ENCODE results near the gene ACTA1.

DNA sequence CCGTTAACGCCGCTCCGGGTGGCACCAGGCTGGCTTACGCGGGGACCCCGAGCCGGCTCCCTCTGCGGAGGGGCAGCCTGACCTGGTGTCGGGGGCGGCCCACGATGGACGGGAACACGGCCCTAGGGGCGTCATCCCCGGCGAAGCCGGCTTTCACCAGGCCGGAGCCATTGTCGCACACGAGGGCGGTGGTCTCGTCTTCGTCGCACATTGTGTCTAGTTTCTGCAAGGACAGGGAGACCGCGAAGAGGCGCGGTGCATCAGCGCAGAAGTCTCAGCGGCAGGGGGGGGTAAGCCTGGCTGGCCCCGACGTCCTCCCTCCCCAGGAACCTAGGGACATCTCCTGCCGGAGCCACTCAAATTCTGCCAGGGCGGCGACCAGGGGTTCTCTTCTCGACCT lies 989 bp downstream of the ACTA1 start:
- TF ChIP-seq, protein P1, sequence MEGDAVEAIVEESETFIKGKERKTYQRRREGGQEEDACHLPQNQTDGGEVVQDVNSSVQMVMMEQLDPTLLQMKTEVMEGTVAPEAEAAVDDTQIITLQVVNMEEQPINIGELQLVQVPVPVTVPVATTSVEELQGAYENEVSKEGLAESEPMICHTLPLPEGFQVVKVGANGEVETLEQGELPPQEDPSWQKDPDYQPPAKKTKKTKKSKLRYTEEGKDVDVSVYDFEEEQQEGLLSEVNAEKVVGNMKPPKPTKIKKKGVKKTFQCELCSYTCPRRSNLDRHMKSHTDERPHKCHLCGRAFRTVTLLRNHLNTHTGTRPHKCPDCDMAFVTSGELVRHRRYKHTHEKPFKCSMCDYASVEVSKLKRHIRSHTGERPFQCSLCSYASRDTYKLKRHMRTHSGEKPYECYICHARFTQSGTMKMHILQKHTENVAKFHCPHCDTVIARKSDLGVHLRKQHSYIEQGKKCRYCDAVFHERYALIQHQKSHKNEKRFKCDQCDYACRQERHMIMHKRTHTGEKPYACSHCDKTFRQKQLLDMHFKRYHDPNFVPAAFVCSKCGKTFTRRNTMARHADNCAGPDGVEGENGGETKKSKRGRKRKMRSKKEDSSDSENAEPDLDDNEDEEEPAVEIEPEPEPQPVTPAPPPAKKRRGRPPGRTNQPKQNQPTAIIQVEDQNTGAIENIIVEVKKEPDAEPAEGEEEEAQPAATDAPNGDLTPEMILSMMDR (IDR thresholded peaks at IDR 0.05), result no peak
- TF ChIP-seq, protein P2, sequence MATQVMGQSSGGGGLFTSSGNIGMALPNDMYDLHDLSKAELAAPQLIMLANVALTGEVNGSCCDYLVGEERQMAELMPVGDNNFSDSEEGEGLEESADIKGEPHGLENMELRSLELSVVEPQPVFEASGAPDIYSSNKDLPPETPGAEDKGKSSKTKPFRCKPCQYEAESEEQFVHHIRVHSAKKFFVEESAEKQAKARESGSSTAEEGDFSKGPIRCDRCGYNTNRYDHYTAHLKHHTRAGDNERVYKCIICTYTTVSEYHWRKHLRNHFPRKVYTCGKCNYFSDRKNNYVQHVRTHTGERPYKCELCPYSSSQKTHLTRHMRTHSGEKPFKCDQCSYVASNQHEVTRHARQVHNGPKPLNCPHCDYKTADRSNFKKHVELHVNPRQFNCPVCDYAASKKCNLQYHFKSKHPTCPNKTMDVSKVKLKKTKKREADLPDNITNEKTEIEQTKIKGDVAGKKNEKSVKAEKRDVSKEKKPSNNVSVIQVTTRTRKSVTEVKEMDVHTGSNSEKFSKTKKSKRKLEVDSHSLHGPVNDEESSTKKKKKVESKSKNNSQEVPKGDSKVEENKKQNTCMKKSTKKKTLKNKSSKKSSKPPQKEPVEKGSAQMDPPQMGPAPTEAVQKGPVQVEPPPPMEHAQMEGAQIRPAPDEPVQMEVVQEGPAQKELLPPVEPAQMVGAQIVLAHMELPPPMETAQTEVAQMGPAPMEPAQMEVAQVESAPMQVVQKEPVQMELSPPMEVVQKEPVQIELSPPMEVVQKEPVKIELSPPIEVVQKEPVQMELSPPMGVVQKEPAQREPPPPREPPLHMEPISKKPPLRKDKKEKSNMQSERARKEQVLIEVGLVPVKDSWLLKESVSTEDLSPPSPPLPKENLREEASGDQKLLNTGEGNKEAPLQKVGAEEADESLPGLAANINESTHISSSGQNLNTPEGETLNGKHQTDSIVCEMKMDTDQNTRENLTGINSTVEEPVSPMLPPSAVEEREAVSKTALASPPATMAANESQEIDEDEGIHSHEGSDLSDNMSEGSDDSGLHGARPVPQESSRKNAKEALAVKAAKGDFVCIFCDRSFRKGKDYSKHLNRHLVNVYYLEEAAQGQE (IDR thresholded peaks at IDR 0.05; ENCODE audit: insufficient read depth in 1 of 2, low read depth in 2 of 2, low read length in 1 of 2), result no peak
- TF ChIP-seq POLR2AphosphoS5 (IDR thresholded peaks at IDR 0.05; ENCODE audit: low read depth, low read length) (no peak), TCF7L2 (IDR thresholded peaks at IDR 0.05; ENCODE audit: low read depth, low read length) (no peak), SIN3A (IDR thresholded peaks at IDR 0.05; ENCODE audit: borderline replicate concordance, insufficient read depth, low read depth, low read length) (no peak)
